IPS-NIHi11 (cell line): ENCODE results near the gene LLGL1.

Source experiments
- DNase-seq: peaks from one replicate; pipeline ENCODE4 v3.0.0; 2012; ENCODE audit warnings: mixed read lengths, low spot score

Gene LLGL1

DNA sequence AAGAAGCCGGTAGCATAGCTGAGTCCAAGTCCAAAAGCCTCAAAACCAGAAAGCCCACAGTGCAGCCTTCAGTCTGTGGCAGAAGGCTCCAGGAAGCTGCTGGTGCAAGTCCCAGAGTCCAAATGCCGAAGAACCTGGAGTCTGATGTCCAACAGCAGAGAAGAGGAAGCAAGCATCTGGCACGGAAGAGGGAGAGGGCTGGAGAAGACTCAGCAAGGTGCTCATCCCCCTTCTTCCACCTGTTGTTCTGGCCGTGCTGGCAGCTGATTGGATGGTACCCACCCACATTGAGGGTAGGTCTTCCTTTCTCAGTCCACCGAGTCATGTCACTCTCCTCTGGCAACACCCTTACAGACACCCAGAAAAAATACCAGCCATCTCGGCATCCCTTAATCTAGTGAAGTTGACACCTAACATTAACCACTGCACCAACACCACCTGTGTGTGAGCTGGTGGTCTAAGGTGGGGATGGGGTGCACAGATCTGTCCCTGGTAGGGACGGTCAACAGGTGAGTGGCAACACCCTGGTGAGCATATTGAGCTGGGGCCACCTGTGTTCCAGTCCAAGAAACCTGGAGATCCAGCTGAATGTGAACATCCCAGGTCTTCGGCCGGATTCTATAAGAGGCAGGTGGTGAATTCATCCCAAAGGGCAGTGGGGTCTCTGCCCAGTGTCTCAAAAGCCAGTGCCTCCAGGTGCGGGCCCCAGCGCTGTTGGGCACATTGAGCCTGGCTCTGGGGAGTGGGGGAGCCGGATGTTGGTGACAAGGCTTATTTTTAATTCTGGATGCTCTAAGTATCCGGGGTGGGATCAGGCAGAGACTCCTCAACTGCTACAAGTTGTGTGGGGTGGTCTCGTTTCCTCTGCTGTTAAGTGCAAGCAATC lies 44.9 kb downstream of the LLGL1 start:
- DNase-seq: no peak

GRCh38 chr17:18277076-18277475 lies 51.6 kb downstream of the LLGL1 start:
- DNase-seq: no peak

DNA sequence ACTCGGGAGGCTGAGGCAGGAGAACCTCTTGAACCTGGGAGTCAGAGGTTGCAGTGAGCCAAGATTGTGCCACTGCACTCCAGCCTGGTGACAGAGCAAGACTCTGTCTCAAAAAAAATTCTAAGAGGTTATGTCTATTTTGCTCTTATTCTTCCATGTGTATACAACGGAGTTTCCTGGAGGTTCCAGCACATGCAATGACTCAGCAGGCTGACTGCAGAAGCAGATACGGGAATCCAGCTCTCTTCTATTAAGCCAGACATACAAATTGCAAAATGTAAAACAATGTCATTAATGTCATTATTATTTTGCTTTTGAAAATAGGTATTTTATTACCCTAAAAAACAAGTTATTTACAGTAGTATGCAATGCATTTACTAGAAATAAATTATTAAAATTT lies 53.4 kb downstream of the LLGL1 start:
- DNase-seq: no peak

DNA sequence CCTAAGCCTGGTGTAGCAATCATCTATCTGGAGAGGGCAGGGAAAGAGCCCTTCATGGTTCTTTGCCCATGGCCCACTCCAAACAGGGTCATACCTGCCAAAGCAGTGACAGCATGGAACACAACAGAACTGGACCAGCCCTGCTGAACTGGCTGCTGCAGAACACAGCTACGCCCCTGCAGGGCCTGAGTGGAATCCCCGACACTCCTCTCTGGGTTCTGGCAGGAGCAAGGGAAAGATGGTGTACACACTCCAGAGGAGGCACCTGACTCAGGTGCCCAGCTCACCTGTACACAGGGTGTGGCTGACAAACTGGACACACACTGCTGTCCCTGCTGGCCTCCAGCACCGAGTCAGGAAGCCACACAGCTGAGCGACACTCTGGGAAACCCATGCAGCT lies 54.8 kb downstream of the LLGL1 start:
- DNase-seq: no peak

- no peak for DNase-seq
These were observed 55.4 kb downstream of the LLGL1 start for GRCh38 chr17:18280766-18281371.

GRCh38 chr17:18281788-18282187 lies 56.4 kb downstream of the LLGL1 start:
- DNase-seq: no peak

DNA sequence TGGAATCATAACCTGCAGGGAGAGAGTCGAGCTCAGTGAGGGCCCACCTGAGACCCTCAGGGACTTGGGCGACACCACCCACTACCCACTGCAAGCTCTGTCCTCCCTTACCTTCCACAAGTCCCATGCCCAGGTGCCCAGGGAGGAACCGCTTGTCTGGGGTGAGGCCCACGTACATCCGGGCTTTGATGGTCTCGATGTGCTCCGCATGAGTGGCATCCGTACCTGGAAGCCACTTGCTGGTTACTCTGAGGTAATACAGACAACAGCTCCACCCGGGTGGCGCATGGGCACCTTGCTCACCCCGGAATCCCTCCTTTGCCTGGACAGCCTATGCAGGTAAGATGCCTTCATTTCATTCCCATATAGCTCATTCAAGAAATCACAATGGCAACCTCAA lies 59.9 kb downstream of the LLGL1 start:
- no peak for DNase-seq

- DNase-seq: no peak
These were observed 66.5 kb downstream of the LLGL1 start for GRCh38 chr17:18291718-18292540.
